Measurements from ENCODE around the gene SCGB1A1. TPM values are rescaled to one million over a fixed set of nuclear protein-coding genes. Genes with fewer than 3 reads are reported as not detected.
"Not testable (repeated sequence)": the region's sequence is repeated elsewhere in the genome, so short reads cannot be mapped to it uniquely, and the experiment has no call there.

SCGB1A1 gene
- 9.5 TPM for total RNA-seq
- polyA plus RNA-seq = not detected

GRCh38 chr11:62418733-62419132, at the start of gene SCGB1A1:
Gene SCGB1A1 (plus strand): TSS chr11:62419033. CDS start chr11:62419096, 63 bp downstream.
- no peak for DNase-seq (ENCODE audit: extremely low spot score)
- 96% methylated on average over 4 of the region's 4 CpGs for WGBS
- Histone ChIP-seq H3K4me1 (ENCODE audit: insufficient read depth) (no peaks in the 10 kb centered on the region), H3K27ac (ENCODE audit: low read depth) (peak within 1 kb of the TSS; percentile 33), H3K4me3 (ENCODE audit: low read depth, low read length) (no peak within 1 kb of the TSS), H3K36me3 (ENCODE audit: insufficient read depth) (no peaks in the 10 kb centered on the region)

GRCh38 chr11:62370743-62371440, 47.9 kb upstream of the SCGB1A1 start:
- Histone ChIP-seq H3K4me3 (ENCODE audit: low read depth, low read length) (no peak overlapping the region), H3K36me3 (ENCODE audit: insufficient read depth) (no peaks in the 10 kb centered on the region), H3K4me1 (ENCODE audit: insufficient read depth) (no peaks in the 10 kb centered on the region), H3K27ac (ENCODE audit: low read depth) (no peak overlapping the region)
- no peak for DNase-seq (ENCODE audit: extremely low spot score)
- WGBS = 60% methylated on average over 39 of the region's 39 CpGs

GRCh38 chr11:62372871-62373270, 46.0 kb upstream of the SCGB1A1 start:
- Histone ChIP-seq H3K36me3 (ENCODE audit: insufficient read depth) (no peaks in the 10 kb centered on the region), H3K27ac (ENCODE audit: low read depth) (no peak overlapping the region), H3K4me3 (ENCODE audit: low read depth, low read length) (no peak overlapping the region), H3K4me1 (ENCODE audit: insufficient read depth) (no peaks in the 10 kb centered on the region)
- WGBS = 85% methylated on average over 6 of the region's 6 CpGs
- DNase-seq (ENCODE audit: extremely low spot score) = no peak

- no peak overlapping the region for H3K4me3 ChIP-seq (ENCODE audit: low read depth, low read length)
- H3K4me1 ChIP-seq (ENCODE audit: insufficient read depth) = no peaks in the 10 kb centered on the region
- DNase-seq (ENCODE audit: extremely low spot score) = no peak
- WGBS = 93% methylated on average over 18 of the region's 18 CpGs
- H3K27ac ChIP-seq (ENCODE audit: low read depth) = no peak overlapping the region
- H3K36me3 ChIP-seq (ENCODE audit: insufficient read depth) = no peaks in the 10 kb centered on the region
Observed at GRCh38 chr11:62373464-62374119, 45.2 kb upstream of the SCGB1A1 start.

GRCh38 chr11:62374801-62375200, 44.0 kb upstream of the SCGB1A1 start:
- 89% methylated on average over 9 of the region's 9 CpGs for WGBS

GRCh38 chr11:62378459-62379063, 40.3 kb upstream of the SCGB1A1 start:
- not testable (repeated sequence) for DNase-seq (ENCODE audit: extremely low spot score); H3K27ac ChIP-seq (ENCODE audit: low read depth); H3K36me3 ChIP-seq (ENCODE audit: insufficient read depth); H3K4me1 ChIP-seq (ENCODE audit: insufficient read depth); H3K4me3 ChIP-seq (ENCODE audit: low read depth, low read length)
- 5% methylated on average over 9 of the region's 9 CpGs for WGBS

More at GRCh38 chr11:62374801-62375200, 44.0 kb upstream of the SCGB1A1 start:
- H3K27ac ChIP-seq (ENCODE audit: low read depth) = no peak overlapping the region
- no peak for DNase-seq (ENCODE audit: extremely low spot score)
- H3K36me3 ChIP-seq (ENCODE audit: insufficient read depth) = no peaks in the 10 kb centered on the region
- H3K4me1 ChIP-seq (ENCODE audit: insufficient read depth) = no peaks in the 10 kb centered on the region
- no peak overlapping the region for H3K4me3 ChIP-seq (ENCODE audit: low read depth, low read length)

GRCh38 chr11:62379586-62379985, 39.2 kb upstream of the SCGB1A1 start:
- H3K4me3 ChIP-seq (ENCODE audit: low read depth, low read length); DNase-seq (ENCODE audit: extremely low spot score); H3K27ac ChIP-seq (ENCODE audit: low read depth); H3K36me3 ChIP-seq (ENCODE audit: insufficient read depth); H3K4me1 ChIP-seq (ENCODE audit: insufficient read depth): not testable (repeated sequence)
- WGBS = 21% methylated on average over 2 of the region's 2 CpGs

GRCh38 chr11:62380821-62381245, 38.0 kb upstream of the SCGB1A1 start:
- not testable (repeated sequence) for H3K4me3 ChIP-seq (ENCODE audit: low read depth, low read length); H3K36me3 ChIP-seq (ENCODE audit: insufficient read depth); H3K4me1 ChIP-seq (ENCODE audit: insufficient read depth); DNase-seq (ENCODE audit: extremely low spot score); H3K27ac ChIP-seq (ENCODE audit: low read depth)
- 4% methylated on average over 12 of the region's 12 CpGs for WGBS

GRCh38 chr11:62383822-62384221, 35.0 kb upstream of the SCGB1A1 start:
- Histone ChIP-seq H3K27ac (ENCODE audit: low read depth) (no peak overlapping the region), H3K4me1 (ENCODE audit: insufficient read depth) (no peaks in the 10 kb centered on the region), H3K4me3 (ENCODE audit: low read depth, low read length) (no peak overlapping the region), H3K36me3 (ENCODE audit: insufficient read depth) (no peaks in the 10 kb centered on the region)
- DNase-seq (ENCODE audit: extremely low spot score) = no peak
- 59% methylated on average over 6 of the region's 6 CpGs for WGBS

GRCh38 chr11:62386083-62386482, 32.8 kb upstream of the SCGB1A1 start:
- not testable (repeated sequence) for H3K4me3 ChIP-seq (ENCODE audit: low read depth, low read length)

GRCh38 chr11:62387381-62387780, 31.5 kb upstream of the SCGB1A1 start:
- 83% methylated on average over 3 of the region's 3 CpGs for WGBS
- H3K4me3 ChIP-seq (ENCODE audit: low read depth, low read length) = no peak overlapping the region
- no peak for DNase-seq (ENCODE audit: extremely low spot score)
- H3K27ac ChIP-seq (ENCODE audit: low read depth) = no peak overlapping the region
- H3K36me3 ChIP-seq (ENCODE audit: insufficient read depth) = no peaks in the 10 kb centered on the region
- no peaks in the 10 kb centered on the region for H3K4me1 ChIP-seq (ENCODE audit: insufficient read depth)

More at GRCh38 chr11:62386083-62386482, 32.8 kb upstream of the SCGB1A1 start:
- DNase-seq (ENCODE audit: extremely low spot score); H3K4me1 ChIP-seq (ENCODE audit: insufficient read depth); H3K36me3 ChIP-seq (ENCODE audit: insufficient read depth); H3K27ac ChIP-seq (ENCODE audit: low read depth): not testable (repeated sequence)
- WGBS = 81% methylated on average over 3 of the region's 3 CpGs

- DNase-seq (ENCODE audit: extremely low spot score) = no peak
- 67% methylated on average over 11 of the region's 11 CpGs for WGBS
- no peak overlapping the region for H3K27ac ChIP-seq (ENCODE audit: low read depth)
- no peaks in the 10 kb centered on the region for H3K36me3 ChIP-seq (ENCODE audit: insufficient read depth)
- H3K4me3 ChIP-seq (ENCODE audit: low read depth, low read length) = no peak overlapping the region
- no peaks in the 10 kb centered on the region for H3K4me1 ChIP-seq (ENCODE audit: insufficient read depth)
Observed at GRCh38 chr11:62388999-62389398, 29.8 kb upstream of the SCGB1A1 start.

GRCh38 chr11:62390237-62390636, 28.6 kb upstream of the SCGB1A1 start:
- Histone ChIP-seq H3K4me3 (ENCODE audit: low read depth, low read length) (no peak overlapping the region), H3K27ac (ENCODE audit: low read depth) (no peak overlapping the region), H3K36me3 (ENCODE audit: insufficient read depth) (no peaks in the 10 kb centered on the region), H3K4me1 (ENCODE audit: insufficient read depth) (no peaks in the 10 kb centered on the region)
- DNase-seq (ENCODE audit: extremely low spot score) = no peak
- 74% methylated on average over 5 of the region's 5 CpGs for WGBS

- no peaks in the 10 kb centered on the region for H3K4me1 ChIP-seq (ENCODE audit: insufficient read depth)
- DNase-seq (ENCODE audit: extremely low spot score) = no peak
- no peaks in the 10 kb centered on the region for H3K36me3 ChIP-seq (ENCODE audit: insufficient read depth)
- no peak overlapping the region for H3K4me3 ChIP-seq (ENCODE audit: low read depth, low read length)
- WGBS = 53% methylated on average over 1 of the region's 1 CpG
- H3K27ac ChIP-seq (ENCODE audit: low read depth) = no peak overlapping the region
Observed at GRCh38 chr11:62390722-62391121, 28.1 kb upstream of the SCGB1A1 start.

Measured in urinary bladder (tissue), 4 donors.